Measurements from ENCODE around the gene SUCLG1.
"Not testable (repeated sequence)": the region's sequence is repeated elsewhere in the genome, so short reads cannot be mapped to it uniquely, and the experiment has no call there.

GRCh38 chr2:84399839-84400238 lies 59.2 kb downstream of the SUCLG1 start:
- TF ChIP-seq, protein P1, sequence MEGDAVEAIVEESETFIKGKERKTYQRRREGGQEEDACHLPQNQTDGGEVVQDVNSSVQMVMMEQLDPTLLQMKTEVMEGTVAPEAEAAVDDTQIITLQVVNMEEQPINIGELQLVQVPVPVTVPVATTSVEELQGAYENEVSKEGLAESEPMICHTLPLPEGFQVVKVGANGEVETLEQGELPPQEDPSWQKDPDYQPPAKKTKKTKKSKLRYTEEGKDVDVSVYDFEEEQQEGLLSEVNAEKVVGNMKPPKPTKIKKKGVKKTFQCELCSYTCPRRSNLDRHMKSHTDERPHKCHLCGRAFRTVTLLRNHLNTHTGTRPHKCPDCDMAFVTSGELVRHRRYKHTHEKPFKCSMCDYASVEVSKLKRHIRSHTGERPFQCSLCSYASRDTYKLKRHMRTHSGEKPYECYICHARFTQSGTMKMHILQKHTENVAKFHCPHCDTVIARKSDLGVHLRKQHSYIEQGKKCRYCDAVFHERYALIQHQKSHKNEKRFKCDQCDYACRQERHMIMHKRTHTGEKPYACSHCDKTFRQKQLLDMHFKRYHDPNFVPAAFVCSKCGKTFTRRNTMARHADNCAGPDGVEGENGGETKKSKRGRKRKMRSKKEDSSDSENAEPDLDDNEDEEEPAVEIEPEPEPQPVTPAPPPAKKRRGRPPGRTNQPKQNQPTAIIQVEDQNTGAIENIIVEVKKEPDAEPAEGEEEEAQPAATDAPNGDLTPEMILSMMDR (IDR thresholded peaks at IDR 0.05): not testable (repeated sequence)
- not testable (repeated sequence) for TF ChIP-seq RFX5 (IDR thresholded peaks at IDR 0.05; ENCODE audit: low read length); EP300 (IDR thresholded peaks at IDR 0.05; ENCODE audit: borderline replicate concordance in 1 of 2, low read depth in 1 of 2, low read length in 1 of 2); MEF2A (IDR thresholded peaks at IDR 0.05; ENCODE audit: borderline replicate concordance, low read depth); REST (IDR thresholded peaks at IDR 0.05; ENCODE audit: low read depth, low read length); POLR2AphosphoS5 (IDR thresholded peaks at IDR 0.05; ENCODE audit: low read depth, low read length); GABPA (IDR thresholded peaks at IDR 0.05; ENCODE audit: low read depth); USF2 (IDR thresholded peaks at IDR 0.05; ENCODE audit: borderline replicate concordance, low read depth, low read length); ELF1 (IDR thresholded peaks at IDR 0.05); RAD21 (IDR thresholded peaks at IDR 0.05; ENCODE audit: low read length); GATA2 (CRISPR knock-in tag; IDR thresholded peaks at IDR 0.05); EZH2phosphoT487 (IDR thresholded peaks at IDR 0.05; ENCODE audit: borderline replicate concordance, low read depth)

Data from SK-N-SH (cell line).